Liver (tissue), 9 donors: Measurements from ENCODE around the gene CCDC89. TPM values are rescaled to one million over a fixed set of nuclear protein-coding genes. Genes with fewer than 3 reads are reported as not detected.

Experiments used
- DNase-seq: peaks from one replicate; pipeline ENCODE4 v3.0.0-alpha.2; 2017; ENCODE audit warnings: low spot score
- H3K27ac ChIP-seq, 2 donors: one replicate each; pipeline ENCODE4 v1.7.0; 2013; ENCODE audit warnings: inconsistent platforms in 2 of 2, low read length in 2 of 2, control low read depth in 1 of 2, low read depth in 1 of 2, mild to moderate bottlenecking in 1 of 2
- H3K27me3 ChIP-seq, 4 donors: one replicate each; pipeline versions ENCODE4 v1.6.1 to v1.7.0; 2013; ENCODE audit warnings: low read length in 3 of 4, inconsistent platforms in 1 of 4, mild to moderate bottlenecking in 1 of 4, moderate library complexity in 1 of 4; ENCODE audit not compliant: control insufficient read depth in 4 of 4, insufficient read depth in 4 of 4
- H3K36me3 ChIP-seq, 4 donors: one replicate each; pipeline versions ENCODE4 v1.6.1 to v1.7.0; 2013; ENCODE audit warnings: low read length in 3 of 4, mild to moderate bottlenecking in 3 of 4, low read depth in 1 of 4, moderate library complexity in 1 of 4; ENCODE audit not compliant: control insufficient read depth in 4 of 4, insufficient read depth in 3 of 4
- H3K4me1 ChIP-seq, 4 donors: one replicate each; pipeline versions ENCODE4 v1.6.1 to v1.7.0; 2013; ENCODE audit warnings: low read length in 3 of 4, mild to moderate bottlenecking in 3 of 4, moderate library complexity in 1 of 4; ENCODE audit not compliant: control insufficient read depth in 4 of 4, insufficient read depth in 4 of 4
- H3K4me3 ChIP-seq, 3 donors: one replicate each; pipeline versions ENCODE4 v1.6.1 to v1.7.0; 2013; ENCODE audit warnings: low read length in 3 of 3, control low read depth in 1 of 3, low read depth in 1 of 3, mild to moderate bottlenecking in 1 of 3
- H3K9ac ChIP-seq, 2 donors: one replicate each; pipeline ENCODE4 v1.7.0; 2013; ENCODE audit warnings: low read length in 2 of 2, mild to moderate bottlenecking in 2 of 2, moderate library complexity in 2 of 2, control low read depth in 1 of 2, low read depth in 1 of 2
- H3K9me3 ChIP-seq, 4 donors: one replicate each; pipeline versions ENCODE4 v1.6.1 to v1.7.0; 2013; ENCODE audit warnings: low read length in 3 of 4; ENCODE audit not compliant: control insufficient read depth in 4 of 4
- ATF3 ChIP-seq: IDR thresholded peaks from 2 replicates; pipeline ENCODE4 v1.6.1; 2016; ENCODE audit warnings: antibody characterized with exemption
- EGR1 ChIP-seq, 2 donors: IDR thresholded peaks; 2 replicates each; pipeline ENCODE4 v1.6.1; 2016 to 2018; ENCODE audit warnings: antibody characterized with exemption in 2 of 2, low read depth in 2 of 2
- FOXA1 ChIP-seq: IDR thresholded peaks from 2 replicates; pipeline ENCODE4 v1.6.1; 2016; ENCODE audit warnings: antibody characterized with exemption
- FOXA2 ChIP-seq: IDR thresholded peaks from 2 replicates; pipeline ENCODE4 v1.6.1; 2016; ENCODE audit warnings: antibody characterized with exemption
- GABPA ChIP-seq, 2 donors: IDR thresholded peaks in 1 of 2; conservative IDR thresholded peaks in 1 of 2; 2 replicates each; pipeline ENCODE4 v1.6.1; 2016; ENCODE audit warnings: antibody characterized with exemption in 2 of 2, mild to moderate bottlenecking in 1 of 2, moderate library complexity in 1 of 2
- HNF4A ChIP-seq, 2 donors: conservative IDR thresholded peaks; 2 replicates each; pipeline ENCODE4 v1.6.1; 2016; ENCODE audit warnings: antibody characterized with exemption in 2 of 2, mild to moderate bottlenecking in 2 of 2
- HNF4G ChIP-seq: IDR thresholded peaks from 2 replicates; pipeline ENCODE4 v1.6.1; 2016; ENCODE audit warnings: antibody characterized with exemption
- JUND ChIP-seq, 2 donors: IDR thresholded peaks; 2 replicates each; pipeline ENCODE4 v1.6.1; 2016; ENCODE audit warnings: antibody characterized with exemption in 2 of 2
- MAX ChIP-seq: IDR thresholded peaks from 2 replicates; pipeline ENCODE4 v1.6.1; 2016; ENCODE audit warnings: antibody characterized with exemption
- NR2F2 ChIP-seq: IDR thresholded peaks from 2 replicates; pipeline ENCODE4 v1.6.1; 2016; ENCODE audit warnings: antibody characterized with exemption
- RAD21 ChIP-seq, 2 donors: IDR thresholded peaks; 2 replicates each; pipeline ENCODE4 v1.6.1; 2016; ENCODE audit warnings: antibody characterized with exemption in 2 of 2, mild to moderate bottlenecking in 2 of 2
- RXRA ChIP-seq, 2 donors: IDR thresholded peaks; 2 replicates each; pipeline ENCODE4 v1.6.1; 2017 to 2018; ENCODE audit warnings: antibody characterized with exemption in 2 of 2, mild to moderate bottlenecking in 1 of 2
- SP1 ChIP-seq: IDR thresholded peaks from 2 replicates; pipeline ENCODE4 v1.6.1; 2018; ENCODE audit warnings: antibody characterized with exemption, mild to moderate bottlenecking
- TAF1 ChIP-seq: conservative IDR thresholded peaks from 2 replicates; pipeline ENCODE4 v1.6.1; 2016; ENCODE audit warnings: antibody characterized with exemption, mild to moderate bottlenecking
- YY1 ChIP-seq: IDR thresholded peaks from 2 replicates; pipeline ENCODE4 v1.6.1; 2016; ENCODE audit warnings: antibody characterized with exemption, mild to moderate bottlenecking
- ZBTB33 ChIP-seq: IDR thresholded peaks from 2 replicates; pipeline ENCODE4 v1.6.1; 2016; ENCODE audit warnings: antibody characterized with exemption
- WGBS: extraction: QIAGEN DNeasy Blood & Tissue Kit; methylation state at CpG from one replicate; pipeline ENCODE4 v1.1.7; 2013; 5-methylcytosine and 5-hydroxymethylcytosine counted together
- polyA plus RNA-seq, 2 donors: library from polyadenylated mRNA; stranded (reverse) in 1 of 2; unstranded in 1 of 2; fragments of 200-250 nt in 1 of 2; fragments of >200 nt in 1 of 2; fragmentation: Nextera tagmentation in 1 of 2; extraction: Ambion mirVana in 1 of 2; gene quantifications; one replicate each; pipeline versions ENCODE4 v1.2.1 to v1.2.3, GENCODE V29; 2013 to 2015
- total RNA-seq, 2 donors: library from RNA; depleted of rRNA; stranded (reverse); fragments of >200 nt; gene quantifications; one replicate each; pipeline ENCODE4 v1.2.3, GENCODE V29; 2014
- TF ChIP-seq, protein P1 (sequence below): IDR thresholded peaks from 2 replicates; pipeline ENCODE4 v1.6.1; 2016; ENCODE audit warnings: antibody characterized with exemption, mild to moderate bottlenecking
- TF ChIP-seq, protein P2 (sequence below): fragments of 150-350 bp; IDR thresholded peaks from 2 replicates; pipeline ENCODE4 v1.5.1; 2017; ENCODE audit warnings: improper control_type of control experiment, low read depth, low read length; ENCODE audit not compliant: missing input control
- donor health status: healthy.
- donor health status: healthy.
- donor health status: healthy.
- donor health status: healthy.
- donor health status: healthy.

The CCDC89 gene
- total and polyA plus RNA-seq, 4 donors: 0.17 to 1.0 (median 0.28) TPM; not detected in 1

DNA sequence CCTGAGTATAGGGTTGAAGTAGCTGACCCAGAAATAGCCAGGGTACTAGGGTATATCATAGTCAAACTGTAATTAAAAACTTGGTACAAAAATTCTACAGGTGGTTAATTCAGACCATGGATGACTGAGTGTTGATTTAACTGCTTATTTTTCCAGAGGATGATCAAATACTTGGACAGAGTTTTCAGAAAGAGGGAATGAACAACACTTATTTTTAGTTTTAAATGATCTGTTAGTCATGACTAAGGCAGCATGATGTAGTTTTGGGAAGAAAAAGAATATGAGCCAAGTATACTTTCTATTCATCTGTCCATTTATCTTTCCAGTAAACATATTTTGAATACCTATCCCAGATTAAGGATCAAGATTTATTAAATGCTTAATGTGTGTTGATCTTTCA lies 19.8 kb upstream of the CCDC89 start:
- no peak for DNase-seq
- Histone ChIP-seq H3K27ac (no peak overlapping the region), H3K27me3 (no peaks in the 10 kb centered on the region), H3K4me3 (no peak overlapping the region), H3K36me3 (no peaks in the 10 kb centered on the region), H3K9me3 (no peaks in the 10 kb centered on the region), H3K4me1 (no peaks in the 10 kb centered on the region), H3K9ac (no peak overlapping the region)
- TF ChIP-seq RXRA (IDR thresholded peaks at IDR 0.05) (no peak), JUND (IDR thresholded peaks at IDR 0.05) (no peak), ATF3 (no peak), HNF4G (no peak), EGR1 (IDR thresholded peaks at IDR 0.05; ENCODE audit: low read depth in 2 of 2) (no peak), GABPA (IDR thresholded peaks at IDR 0.05 in 1 of 2, conservative IDR thresholded peaks at IDR 0.05 in 1 of 2) (no peak), FOXA1 (no peak), HNF4A (conservative IDR thresholded peaks at IDR 0.05) (no peak), NR2F2 (no peak), RAD21 (IDR thresholded peaks at IDR 0.05) (no peak), MAX (no peak), FOXA2 (no peak), SP1 (no peak), TAF1 (no peak)
- TF ChIP-seq, protein P1, sequence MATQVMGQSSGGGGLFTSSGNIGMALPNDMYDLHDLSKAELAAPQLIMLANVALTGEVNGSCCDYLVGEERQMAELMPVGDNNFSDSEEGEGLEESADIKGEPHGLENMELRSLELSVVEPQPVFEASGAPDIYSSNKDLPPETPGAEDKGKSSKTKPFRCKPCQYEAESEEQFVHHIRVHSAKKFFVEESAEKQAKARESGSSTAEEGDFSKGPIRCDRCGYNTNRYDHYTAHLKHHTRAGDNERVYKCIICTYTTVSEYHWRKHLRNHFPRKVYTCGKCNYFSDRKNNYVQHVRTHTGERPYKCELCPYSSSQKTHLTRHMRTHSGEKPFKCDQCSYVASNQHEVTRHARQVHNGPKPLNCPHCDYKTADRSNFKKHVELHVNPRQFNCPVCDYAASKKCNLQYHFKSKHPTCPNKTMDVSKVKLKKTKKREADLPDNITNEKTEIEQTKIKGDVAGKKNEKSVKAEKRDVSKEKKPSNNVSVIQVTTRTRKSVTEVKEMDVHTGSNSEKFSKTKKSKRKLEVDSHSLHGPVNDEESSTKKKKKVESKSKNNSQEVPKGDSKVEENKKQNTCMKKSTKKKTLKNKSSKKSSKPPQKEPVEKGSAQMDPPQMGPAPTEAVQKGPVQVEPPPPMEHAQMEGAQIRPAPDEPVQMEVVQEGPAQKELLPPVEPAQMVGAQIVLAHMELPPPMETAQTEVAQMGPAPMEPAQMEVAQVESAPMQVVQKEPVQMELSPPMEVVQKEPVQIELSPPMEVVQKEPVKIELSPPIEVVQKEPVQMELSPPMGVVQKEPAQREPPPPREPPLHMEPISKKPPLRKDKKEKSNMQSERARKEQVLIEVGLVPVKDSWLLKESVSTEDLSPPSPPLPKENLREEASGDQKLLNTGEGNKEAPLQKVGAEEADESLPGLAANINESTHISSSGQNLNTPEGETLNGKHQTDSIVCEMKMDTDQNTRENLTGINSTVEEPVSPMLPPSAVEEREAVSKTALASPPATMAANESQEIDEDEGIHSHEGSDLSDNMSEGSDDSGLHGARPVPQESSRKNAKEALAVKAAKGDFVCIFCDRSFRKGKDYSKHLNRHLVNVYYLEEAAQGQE: no peak
- TF ChIP-seq, protein P2, sequence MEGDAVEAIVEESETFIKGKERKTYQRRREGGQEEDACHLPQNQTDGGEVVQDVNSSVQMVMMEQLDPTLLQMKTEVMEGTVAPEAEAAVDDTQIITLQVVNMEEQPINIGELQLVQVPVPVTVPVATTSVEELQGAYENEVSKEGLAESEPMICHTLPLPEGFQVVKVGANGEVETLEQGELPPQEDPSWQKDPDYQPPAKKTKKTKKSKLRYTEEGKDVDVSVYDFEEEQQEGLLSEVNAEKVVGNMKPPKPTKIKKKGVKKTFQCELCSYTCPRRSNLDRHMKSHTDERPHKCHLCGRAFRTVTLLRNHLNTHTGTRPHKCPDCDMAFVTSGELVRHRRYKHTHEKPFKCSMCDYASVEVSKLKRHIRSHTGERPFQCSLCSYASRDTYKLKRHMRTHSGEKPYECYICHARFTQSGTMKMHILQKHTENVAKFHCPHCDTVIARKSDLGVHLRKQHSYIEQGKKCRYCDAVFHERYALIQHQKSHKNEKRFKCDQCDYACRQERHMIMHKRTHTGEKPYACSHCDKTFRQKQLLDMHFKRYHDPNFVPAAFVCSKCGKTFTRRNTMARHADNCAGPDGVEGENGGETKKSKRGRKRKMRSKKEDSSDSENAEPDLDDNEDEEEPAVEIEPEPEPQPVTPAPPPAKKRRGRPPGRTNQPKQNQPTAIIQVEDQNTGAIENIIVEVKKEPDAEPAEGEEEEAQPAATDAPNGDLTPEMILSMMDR: no peak

DNA sequence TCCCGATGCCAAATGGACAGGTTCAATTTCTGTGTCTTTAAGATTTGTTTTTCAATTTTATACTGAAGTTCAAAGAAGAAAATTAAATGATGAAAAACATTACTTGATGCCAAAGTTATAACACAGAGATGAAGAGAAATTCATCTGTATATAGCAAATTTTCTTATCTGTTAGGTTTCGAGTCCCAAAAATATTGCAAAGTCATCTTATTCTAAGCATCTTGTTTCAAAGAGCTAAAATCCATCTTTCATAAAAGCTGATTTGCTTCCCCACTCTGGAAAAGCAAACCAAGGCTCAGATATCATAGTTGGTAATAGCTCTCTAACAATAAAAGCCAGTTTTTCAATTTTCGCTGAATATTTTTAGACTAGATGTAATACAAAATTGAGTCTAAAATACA lies 19.0 kb upstream of the CCDC89 start:
- no peak overlapping the region for H3K9ac ChIP-seq
- DNase-seq: no peak
- TF ChIP-seq NR2F2: no peak
- TF ChIP-seq, protein P1: no peak
- no peak for TF ChIP-seq YY1
- TF ChIP-seq GABPA (IDR thresholded peaks at IDR 0.05 in 1 of 2, conservative IDR thresholded peaks at IDR 0.05 in 1 of 2): no peak
- TF ChIP-seq HNF4A (conservative IDR thresholded peaks at IDR 0.05): no peak
- TF ChIP-seq ZBTB33: no peak
- TF ChIP-seq, protein P2: no peak
- TF ChIP-seq HNF4G: no peak
- no peak for TF ChIP-seq TAF1
- TF ChIP-seq RAD21 (IDR thresholded peaks at IDR 0.05): no peak
- H3K27ac ChIP-seq: no peak overlapping the region
- H3K4me1 ChIP-seq: no peaks in the 10 kb centered on the region
- H3K36me3 ChIP-seq: no peaks in the 10 kb centered on the region
- no peaks in the 10 kb centered on the region for H3K9me3 ChIP-seq
- 98% methylated on average over 3 of the region's 3 CpGs for WGBS
- H3K27me3 ChIP-seq: no peaks in the 10 kb centered on the region
- H3K4me3 ChIP-seq: no peak overlapping the region
